Mesothelial cell of epicardium (in vitro differentiated cells): ENCODE data around the gene PELI2. TPM values are rescaled to one million over a fixed set of nuclear protein-coding genes. Genes with fewer than 3 reads are reported as not detected.

Experiments used
- DNase-seq, 2 experiments: peaks; one replicate each; pipeline ENCODE4 v3.0.0; 2021; ENCODE audit warnings: low spot score in 2 of 2; ENCODE audit not compliant: unreplicated experiment in 2 of 2
- H3K27ac Mint-ChIP-seq: 2 replicates; pipeline ENCODE4 v1.8.0; 2021; ENCODE audit warnings: mixed read lengths
- H3K27me3 Mint-ChIP-seq: 2 replicates; pipeline ENCODE4 v1.8.0; 2021; ENCODE audit warnings: low read depth, mixed read lengths
- H3K36me3 Mint-ChIP-seq: 2 replicates; pipeline ENCODE4 v1.8.0; 2021; ENCODE audit warnings: mixed read lengths
- H3K4me1 Mint-ChIP-seq: 2 replicates; pipeline ENCODE4 v1.8.0; 2021; ENCODE audit warnings: mixed read lengths
- H3K4me3 Mint-ChIP-seq: 2 replicates; pipeline ENCODE4 v1.8.0; 2021; ENCODE audit warnings: mild to moderate bottlenecking, moderate library complexity, mixed read lengths
- H3K9me3 Mint-ChIP-seq: 2 replicates; pipeline ENCODE4 v1.8.0; 2021; ENCODE audit warnings: mixed read lengths
- CTCF ChIP-seq: fragments of 200-600 bp; sonication (generic); IDR thresholded peaks from one replicate; pipeline ENCODE4 v1.5.0; 2021; ENCODE audit warnings: antibody characterized with exemption; ENCODE audit not compliant: unreplicated experiment
- total RNA-seq: library from RNA; stranded (reverse); gene quantifications from 3 replicates; pipeline ENCODE4 v1.2.1, GENCODE V29; 2021

The PELI2 gene
- total RNA-seq, 1 donor from 2014 or later: 10.0 TPM

- Mint-ChIP-seq H3K27ac (no peak overlapping the region), H3K9me3 (no peaks in the 10 kb centered on the region), H3K4me1 (no peaks in the 10 kb centered on the region), H3K36me3 (no peaks in the 10 kb centered on the region), H3K27me3 (no peaks in the 10 kb centered on the region), H3K4me3 (no peak overlapping the region)
- no peak for DNase-seq
- TF ChIP-seq CTCF: no peak
Measured at GRCh38 chr14:56196274-56196673, 78.1 kb downstream of the PELI2 start.

GRCh38 chr14:56197150-56197549 lies 78.9 kb downstream of the PELI2 start:
- Mint-ChIP-seq H3K4me1 (no peaks in the 10 kb centered on the region), H3K27me3 (no peaks in the 10 kb centered on the region), H3K36me3 (no peaks in the 10 kb centered on the region), H3K27ac (no peak overlapping the region), H3K9me3 (no peaks in the 10 kb centered on the region), H3K4me3 (no peak overlapping the region)
- DNase-seq: no peak
- TF ChIP-seq CTCF: no peak

GRCh38 chr14:56198438-56198837 lies 80.2 kb downstream of the PELI2 start:
- H3K4me1 Mint-ChIP-seq: no peaks in the 10 kb centered on the region
- no peak overlapping the region for H3K4me3 Mint-ChIP-seq
- H3K9me3 Mint-ChIP-seq: no peaks in the 10 kb centered on the region
- H3K27me3 Mint-ChIP-seq: no peaks in the 10 kb centered on the region
- no peak overlapping the region for H3K27ac Mint-ChIP-seq
- no peak for TF ChIP-seq CTCF
- H3K36me3 Mint-ChIP-seq: no peaks in the 10 kb centered on the region
- no peak for DNase-seq

- no peak overlapping the region for H3K27ac Mint-ChIP-seq
Measured at GRCh38 chr14:56199095-56199981, 81.1 kb downstream of the PELI2 start.

DNA sequence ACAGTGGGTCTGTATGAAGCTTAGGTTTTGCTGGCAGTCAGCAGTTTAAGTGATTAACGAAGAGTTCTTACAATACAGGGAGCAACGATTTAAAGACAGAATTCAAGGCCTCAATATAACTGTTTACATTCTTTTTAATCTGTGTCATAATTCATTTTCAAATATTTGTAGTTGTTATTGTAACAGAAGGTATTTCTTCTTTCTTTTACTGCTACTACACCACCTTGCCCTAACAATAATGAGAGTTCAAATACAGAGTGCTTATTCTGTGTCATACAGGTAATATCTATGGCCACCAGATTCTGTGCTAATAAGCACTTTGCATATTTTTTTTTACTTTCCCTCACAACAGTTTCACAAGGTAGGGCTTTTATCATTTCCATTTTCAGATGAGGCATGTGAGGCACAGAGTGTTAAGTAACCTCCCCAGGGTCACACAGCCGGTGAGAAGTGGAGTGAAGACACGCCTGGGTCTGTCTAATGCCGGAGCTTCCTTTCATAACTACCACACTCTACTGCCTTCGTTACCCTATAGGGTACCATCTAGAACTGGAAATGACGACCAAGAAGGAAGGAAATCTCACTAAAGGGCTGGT lies 81.9 kb downstream of the PELI2 start:
- DNase-seq: no peak
- Mint-ChIP-seq H3K27ac (no peak overlapping the region), H3K4me3 (no peak overlapping the region), H3K4me1 (no peaks in the 10 kb centered on the region), H3K27me3 (no peaks in the 10 kb centered on the region), H3K36me3 (no peaks in the 10 kb centered on the region), H3K9me3 (no peaks in the 10 kb centered on the region)
- no peak for TF ChIP-seq CTCF

More at GRCh38 chr14:56199095-56199981, 81.1 kb downstream of the PELI2 start:
- Mint-ChIP-seq H3K9me3 (no peaks in the 10 kb centered on the region), H3K36me3 (no peaks in the 10 kb centered on the region), H3K4me3 (no peak overlapping the region), H3K27me3 (no peaks in the 10 kb centered on the region), H3K4me1 (no peaks in the 10 kb centered on the region)
- TF ChIP-seq CTCF: no peak
- DNase-seq: no peak
